PFSK-1 (cell line): Measurements from ENCODE around the gene ANGPT4.

ENCODE experiments used
- FOXP2 ChIP-seq: optimal IDR thresholded peaks from 2 replicates; pipeline ENCODE3; 2011; ENCODE audit warnings: borderline replicate concordance, control low read depth, inconsistent platforms; ENCODE audit not compliant: insufficient read depth; ENCODE audit errors: extremely low read length, extremely low read depth
- POLR2AphosphoS5 ChIP-seq: IDR thresholded peaks from 2 replicates; pipeline ENCODE4 v1.6.1; 2012; ENCODE audit warnings: low read depth, mild to moderate bottlenecking, control low read depth, low read length, moderate library complexity
- REST ChIP-seq, 2 experiments: IDR thresholded peaks; 2 replicates each; pipeline versions ENCODE4 v1.6.1 to v1.8.0; 2011 to 2012; ENCODE audit warnings: low read depth in 2 of 2, low read length in 2 of 2, control low read depth in 1 of 2, inconsistent platforms in 1 of 2, mild to moderate bottlenecking in 1 of 2, moderate library complexity in 1 of 2; ENCODE audit not compliant: insufficient read depth in 1 of 2
- SIN3A ChIP-seq: IDR thresholded peaks from 2 replicates; pipeline ENCODE4 v1.6.1; 2012; ENCODE audit warnings: mild to moderate bottlenecking, low read length, moderate library complexity, borderline replicate concordance; ENCODE audit not compliant: insufficient read depth
- TAF1 ChIP-seq: IDR thresholded peaks from 2 replicates; pipeline ENCODE4 v1.6.1; 2012; ENCODE audit warnings: low read length, control low read depth, borderline replicate concordance; ENCODE audit not compliant: insufficient read depth

The ANGPT4 gene

GRCh38 chr20:825710-826421, 90.3 kb downstream of the ANGPT4 start:
- TF ChIP-seq TAF1 (no peak), POLR2AphosphoS5 (no peak), FOXP2 (no peak), REST (IDR thresholded peaks at IDR 0.05; ENCODE audit: insufficient read depth in 1 of 2, low read depth in 2 of 2, low read length in 2 of 2) (no peak), SIN3A (no peak)

- no peak for TF ChIP-seq TAF1
- TF ChIP-seq SIN3A = no peak
- TF ChIP-seq REST (IDR thresholded peaks at IDR 0.05; ENCODE audit: insufficient read depth in 1 of 2, low read depth in 2 of 2, low read length in 2 of 2) = no peak
- no peak for TF ChIP-seq FOXP2
- TF ChIP-seq POLR2AphosphoS5 = no peak
Measured at GRCh38 chr20:824916-825315, 91.2 kb downstream of the ANGPT4 start.

GRCh38 chr20:824490-824889, 91.6 kb downstream of the ANGPT4 start:
- TF ChIP-seq FOXP2 = no peak
- TF ChIP-seq SIN3A = no peak
- no peak for TF ChIP-seq POLR2AphosphoS5
- TF ChIP-seq REST (IDR thresholded peaks at IDR 0.05; ENCODE audit: insufficient read depth in 1 of 2, low read depth in 2 of 2, low read length in 2 of 2) = no peak
- no peak for TF ChIP-seq TAF1

DNA sequence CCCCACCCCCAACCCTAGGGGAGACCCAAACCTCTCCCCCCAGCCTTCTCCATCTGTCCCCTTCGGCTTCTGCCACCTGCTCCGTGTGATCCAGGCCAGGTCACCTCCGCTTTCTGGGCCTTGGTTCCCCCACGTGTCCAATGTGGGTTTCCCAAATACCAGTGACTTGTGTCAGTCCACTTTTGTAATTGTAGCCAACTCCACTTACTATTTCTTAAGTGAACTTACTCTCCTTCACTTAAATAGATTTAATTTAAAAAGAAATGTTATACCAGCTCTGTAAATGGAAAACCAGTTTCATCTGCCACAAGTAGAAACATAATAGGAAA, 92.6 kb downstream of the ANGPT4 start:
- TF ChIP-seq TAF1 (no peak), REST (IDR thresholded peaks at IDR 0.05; ENCODE audit: insufficient read depth in 1 of 2, low read depth in 2 of 2, low read length in 2 of 2) (no peak), POLR2AphosphoS5 (no peak), FOXP2 (no peak), SIN3A (no peak)
